Measurements from ENCODE around the gene FABP6. TPM values are rescaled to one million over a fixed set of nuclear protein-coding genes. Genes with fewer than 3 reads are reported as not detected.

Gene FABP6
- total RNA-seq, 1 donor from 2014 or later = not detected

DNA sequence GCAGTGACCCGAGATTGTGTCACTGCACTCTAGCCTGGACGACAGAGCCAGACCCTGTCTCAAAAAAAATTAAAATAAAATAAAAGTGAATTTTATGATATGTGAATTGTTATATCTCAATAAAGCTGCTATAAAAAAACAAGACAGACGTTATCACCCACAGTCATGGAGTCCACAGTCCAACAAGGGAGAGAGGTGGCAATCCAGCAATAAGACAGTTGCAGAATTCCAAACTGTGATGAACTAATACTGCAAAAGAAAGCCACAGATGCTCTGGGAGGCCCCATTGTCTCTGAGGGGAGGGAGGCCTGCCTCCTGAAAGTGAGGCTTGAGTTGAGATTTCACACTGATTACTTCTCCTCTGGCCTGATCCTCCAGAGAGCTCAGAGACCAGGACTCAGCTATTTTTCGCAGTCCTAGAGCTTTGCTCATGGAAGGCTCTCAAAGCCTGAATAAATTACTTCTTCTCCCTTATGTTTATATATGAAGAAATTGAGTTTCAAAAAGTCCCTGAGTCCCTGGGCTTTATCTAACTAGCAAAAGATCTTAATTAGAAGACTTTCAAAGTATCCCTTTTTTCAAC, 55.1 kb downstream of the FABP6 start:
- FAIRE-seq (no peak), DNase-seq (ENCODE audit: low read depth) (no peak)
- H3K36me3 ChIP-seq (ENCODE audit: control insufficient read depth, insufficient read depth, low read length) = no peaks in the 10 kb centered on the region
- TF ChIP-seq CTCF (IDR thresholded peaks at IDR 0.05; ENCODE audit: insufficient read depth, low read length, severe bottlenecking) = no peak
- H3K4me3 ChIP-seq (ENCODE audit: low read depth, low read length) = no peak overlapping the region
- no peaks in the 10 kb centered on the region for H3K27me3 ChIP-seq (ENCODE audit: control insufficient read depth, insufficient read depth, low read length)

DNA sequence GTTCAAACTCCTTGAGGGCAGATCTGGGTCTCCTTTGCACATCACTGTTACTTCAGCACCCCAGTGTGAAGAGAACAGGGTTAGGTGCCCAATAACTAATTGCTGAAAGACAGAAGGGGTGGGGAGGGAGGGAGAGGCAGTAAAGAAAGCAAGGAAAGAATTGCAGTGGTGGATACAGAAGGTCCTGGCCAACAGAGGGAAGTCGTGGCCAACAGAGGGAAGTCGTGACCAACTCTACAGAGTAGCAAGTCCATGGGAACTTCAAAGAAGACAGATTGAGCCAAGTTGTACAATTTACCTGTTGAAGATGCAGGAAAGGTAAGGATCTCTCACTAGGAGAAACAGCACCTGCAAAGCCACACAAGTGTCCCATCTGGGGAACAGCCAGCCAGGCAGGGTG, 56.0 kb downstream of the FABP6 start:
- H3K36me3 ChIP-seq (ENCODE audit: control insufficient read depth, insufficient read depth, low read length) = no peaks in the 10 kb centered on the region
- no peaks in the 10 kb centered on the region for H3K27me3 ChIP-seq (ENCODE audit: control insufficient read depth, insufficient read depth, low read length)
- no peak for FAIRE-seq
- no peak for TF ChIP-seq CTCF (IDR thresholded peaks at IDR 0.05; ENCODE audit: insufficient read depth, low read length, severe bottlenecking)
- no peak overlapping the region for H3K4me3 ChIP-seq (ENCODE audit: low read depth, low read length)
- no peak for DNase-seq (ENCODE audit: low read depth)

GRCh38 chr5:160286947-160287346, 57.6 kb downstream of the FABP6 start:
- H3K27me3 ChIP-seq (ENCODE audit: control insufficient read depth, insufficient read depth, low read length) = no peaks in the 10 kb centered on the region
- H3K36me3 ChIP-seq (ENCODE audit: control insufficient read depth, insufficient read depth, low read length) = no peaks in the 10 kb centered on the region
- no peak for TF ChIP-seq CTCF (IDR thresholded peaks at IDR 0.05; ENCODE audit: insufficient read depth, low read length, severe bottlenecking)
- FAIRE-seq (no peak), DNase-seq (ENCODE audit: low read depth) (no peak)
- H3K4me3 ChIP-seq (ENCODE audit: low read depth, low read length) = no peak overlapping the region

- Histone ChIP-seq H3K27me3 (ENCODE audit: control insufficient read depth, insufficient read depth, low read length) (no peaks in the 10 kb centered on the region), H3K36me3 (ENCODE audit: control insufficient read depth, insufficient read depth, low read length) (no peaks in the 10 kb centered on the region), H3K4me3 (ENCODE audit: low read depth, low read length) (no peak overlapping the region)
- FAIRE-seq (no peak), DNase-seq (ENCODE audit: low read depth) (peak; percentile 57)
- no peak for TF ChIP-seq CTCF (IDR thresholded peaks at IDR 0.05; ENCODE audit: insufficient read depth, low read length, severe bottlenecking)
These were observed 58.2 kb downstream of the FABP6 start for GRCh38 chr5:160287378-160288051.

Other genes with a start within 250 kb of the FABP6 start
- 25.5 and 42.4 TPM in 2 replicates for gene TTC1, start 220.4 kb upstream of the FABP6 start, total RNA-seq
- 10.8 and 13.1 TPM in 2 replicates for gene PWWP2A, start 110.1 kb upstream of the FABP6 start, total RNA-seq
- 4.2 and 4.4 TPM in 2 replicates for gene CCNJL, start 83.1 kb downstream of the FABP6 start, total RNA-seq
- not detected in 2 replicates for gene C1QTNF2, start 141.1 kb downstream of the FABP6 start, total RNA-seq
- gene FAM200C, start 170.5 kb downstream of the FABP6 start, total RNA-seq = 1.1 and 3.2 TPM in 2 replicates
- 51.3 and 69.8 TPM in 2 replicates for gene SLU7, start 189.6 kb downstream of the FABP6 start, total RNA-seq
- gene PTTG1, start 192.3 kb downstream of the FABP6 start, total RNA-seq = 36.9 and 44.4 TPM in 2 replicates